Measurements from ENCODE around the gene BTBD2.

DNA sequence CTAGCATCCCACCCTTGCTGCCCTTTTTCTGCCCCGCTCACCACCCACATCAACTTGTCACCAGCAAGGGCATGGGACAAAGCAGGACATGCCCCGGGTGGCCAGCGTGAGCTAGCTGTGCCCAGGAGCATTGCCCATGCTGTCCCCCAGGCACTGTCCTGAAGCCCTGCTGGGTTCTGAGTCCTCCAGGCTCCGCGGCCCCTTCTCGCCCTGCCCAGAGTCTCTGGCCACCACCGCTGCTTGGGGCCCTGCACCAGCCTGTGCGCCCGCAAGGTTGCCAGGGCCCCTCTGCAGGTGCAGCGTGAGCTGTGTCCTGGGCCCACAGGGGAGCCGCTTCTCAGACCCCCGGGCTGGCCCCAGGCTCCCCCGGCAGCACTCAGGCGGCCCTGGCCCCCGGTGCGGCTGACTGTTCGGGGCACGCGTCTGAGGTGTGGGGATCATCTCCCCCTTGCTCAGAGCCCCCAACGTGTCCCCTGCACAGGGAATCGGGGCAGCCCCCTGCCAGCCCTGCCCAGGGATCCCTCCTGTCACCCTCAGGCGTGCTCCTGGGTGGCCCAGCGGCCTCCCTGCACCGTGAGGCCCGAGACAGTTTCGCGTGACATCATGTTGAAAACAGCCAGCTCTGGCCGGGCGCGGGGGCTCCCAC is 70.5 kb downstream of the BTBD2 start:
- TF ChIP-seq, protein P1, sequence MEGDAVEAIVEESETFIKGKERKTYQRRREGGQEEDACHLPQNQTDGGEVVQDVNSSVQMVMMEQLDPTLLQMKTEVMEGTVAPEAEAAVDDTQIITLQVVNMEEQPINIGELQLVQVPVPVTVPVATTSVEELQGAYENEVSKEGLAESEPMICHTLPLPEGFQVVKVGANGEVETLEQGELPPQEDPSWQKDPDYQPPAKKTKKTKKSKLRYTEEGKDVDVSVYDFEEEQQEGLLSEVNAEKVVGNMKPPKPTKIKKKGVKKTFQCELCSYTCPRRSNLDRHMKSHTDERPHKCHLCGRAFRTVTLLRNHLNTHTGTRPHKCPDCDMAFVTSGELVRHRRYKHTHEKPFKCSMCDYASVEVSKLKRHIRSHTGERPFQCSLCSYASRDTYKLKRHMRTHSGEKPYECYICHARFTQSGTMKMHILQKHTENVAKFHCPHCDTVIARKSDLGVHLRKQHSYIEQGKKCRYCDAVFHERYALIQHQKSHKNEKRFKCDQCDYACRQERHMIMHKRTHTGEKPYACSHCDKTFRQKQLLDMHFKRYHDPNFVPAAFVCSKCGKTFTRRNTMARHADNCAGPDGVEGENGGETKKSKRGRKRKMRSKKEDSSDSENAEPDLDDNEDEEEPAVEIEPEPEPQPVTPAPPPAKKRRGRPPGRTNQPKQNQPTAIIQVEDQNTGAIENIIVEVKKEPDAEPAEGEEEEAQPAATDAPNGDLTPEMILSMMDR (IDR thresholded peaks at IDR 0.05; ENCODE audit: low read length), result no peak
- no peak for TF ChIP-seq EZH2 (optimal IDR thresholded peaks at IDR 0.05; ENCODE audit: low read depth, low read length)
- TF ChIP-seq EZH2phosphoT487 (IDR thresholded peaks at IDR 0.05; ENCODE audit: low read length), result no peak

Data from MM.1S (cell line).